HG02852 (cell line): ENCODE results near the gene FGFR3.

Experiments
- ATAC-seq: cut with Tn5 transposase; IDR thresholded peaks from one replicate; pipeline ENCODE4 v1.9.1; 2021; ENCODE audit warnings: mild to moderate bottlenecking, moderate library complexity; ENCODE audit not compliant: unreplicated experiment

The FGFR3 gene

DNA sequence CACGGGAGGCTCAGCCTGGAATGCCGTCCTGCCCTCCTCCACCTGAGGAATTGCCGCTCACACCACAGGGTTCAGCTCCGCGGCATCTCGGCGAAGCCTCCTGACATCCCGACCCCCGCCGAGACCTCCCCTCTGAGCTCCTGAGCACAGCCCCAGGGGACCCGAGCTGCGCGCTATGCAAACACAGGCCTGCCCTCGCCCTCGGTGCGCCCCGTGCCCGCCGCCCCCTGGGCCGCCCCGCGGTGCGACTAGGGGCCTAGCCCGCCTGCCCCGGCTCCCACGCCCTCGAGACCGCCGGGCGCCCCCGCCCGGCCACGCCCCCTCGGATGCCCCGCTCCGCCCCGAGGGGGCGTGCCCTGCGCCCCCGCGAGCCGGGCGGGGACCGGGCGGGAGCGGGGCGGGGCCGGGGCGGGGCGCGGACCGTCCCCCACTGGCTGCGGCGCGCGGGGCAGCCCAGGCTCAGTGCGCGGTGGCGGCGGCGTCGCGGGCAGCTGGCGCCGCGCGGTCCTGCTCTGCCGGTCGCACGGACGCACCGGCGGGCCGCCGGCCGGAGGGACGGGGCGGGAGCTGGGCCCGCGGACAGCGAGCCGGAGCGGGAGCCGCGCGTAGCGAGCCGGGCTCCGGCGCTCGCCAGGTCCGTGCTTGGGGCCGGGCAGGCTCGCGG lies at the start of gene FGFR3:
Gene FGFR3 (plus strand): TSS at position 462 of the 664 bp plus-strand sequence. CDS start 642 bp downstream, outside the sequence.
- ATAC-seq: peak; percentile 50

DNA sequence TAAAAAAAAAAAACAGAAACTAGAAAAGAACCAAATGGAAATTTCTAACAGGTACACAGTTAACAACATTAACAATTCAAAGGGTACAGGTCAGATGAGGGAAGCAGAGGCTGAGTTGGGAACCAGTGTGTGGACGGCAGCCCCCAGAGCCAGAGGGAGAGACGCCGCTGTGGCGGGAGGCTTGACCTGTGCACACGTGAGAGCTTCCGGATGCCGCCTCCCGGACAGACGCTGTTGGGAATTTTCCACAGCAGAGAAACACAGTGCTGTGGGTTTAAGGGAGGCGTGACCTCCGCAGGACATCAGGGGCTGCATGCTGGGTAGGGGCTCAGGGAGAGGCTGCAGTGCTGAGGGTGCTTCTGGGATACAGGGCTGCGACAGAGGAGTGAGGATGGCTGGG lies 49.5 kb upstream of the FGFR3 start:
- ATAC-seq: no peak

DNA sequence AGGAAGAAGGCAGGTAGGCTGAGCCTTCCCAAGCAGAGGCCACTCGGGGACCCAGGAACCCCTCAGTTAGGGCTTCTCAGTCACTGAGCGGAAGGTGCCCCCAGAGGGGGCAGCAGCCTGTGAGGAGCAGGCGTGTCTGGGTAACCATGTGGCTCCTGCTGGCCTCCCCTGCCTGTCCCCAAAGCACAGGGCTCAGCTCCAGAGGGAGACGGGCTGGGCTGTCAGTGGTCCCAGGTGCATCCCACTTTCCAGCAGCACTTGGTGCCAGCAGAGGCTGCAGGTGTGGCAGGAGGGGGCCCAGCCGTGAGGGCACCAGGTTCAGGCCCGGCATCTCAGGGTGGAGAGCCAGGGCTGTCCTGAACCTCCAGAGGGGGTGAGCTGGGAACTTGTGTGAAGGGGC lies 49.1 kb upstream of the FGFR3 start:
- no peak for ATAC-seq

DNA sequence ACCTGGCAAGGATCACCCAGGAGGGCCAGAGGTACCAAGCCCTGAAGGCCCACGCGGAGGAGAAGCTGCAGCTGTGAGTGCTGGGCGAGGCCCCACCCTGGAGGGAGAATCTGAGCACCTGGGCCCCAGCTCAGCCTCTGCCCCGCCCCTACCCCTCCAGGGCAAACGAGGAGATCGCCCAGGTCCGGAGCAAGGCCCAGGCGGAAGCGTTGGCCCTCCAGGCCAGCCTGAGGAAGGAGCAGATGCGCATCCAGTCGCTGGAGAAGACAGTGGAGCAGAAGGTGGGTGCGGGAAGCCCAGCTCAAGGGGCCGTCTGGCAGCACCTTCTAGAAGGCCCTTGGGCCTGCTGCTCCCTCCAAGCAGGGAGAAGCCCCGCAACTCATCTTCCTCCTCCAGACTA lies 48.5 kb upstream of the FGFR3 start:
- ATAC-seq: no peak

- ATAC-seq: no peak
These were observed 47.9 kb upstream of the FGFR3 start for GRCh38 chr4:1745165-1745564.

- ATAC-seq: no peak
These were observed 47.4 kb upstream of the FGFR3 start for GRCh38 chr4:1745697-1746096.

DNA sequence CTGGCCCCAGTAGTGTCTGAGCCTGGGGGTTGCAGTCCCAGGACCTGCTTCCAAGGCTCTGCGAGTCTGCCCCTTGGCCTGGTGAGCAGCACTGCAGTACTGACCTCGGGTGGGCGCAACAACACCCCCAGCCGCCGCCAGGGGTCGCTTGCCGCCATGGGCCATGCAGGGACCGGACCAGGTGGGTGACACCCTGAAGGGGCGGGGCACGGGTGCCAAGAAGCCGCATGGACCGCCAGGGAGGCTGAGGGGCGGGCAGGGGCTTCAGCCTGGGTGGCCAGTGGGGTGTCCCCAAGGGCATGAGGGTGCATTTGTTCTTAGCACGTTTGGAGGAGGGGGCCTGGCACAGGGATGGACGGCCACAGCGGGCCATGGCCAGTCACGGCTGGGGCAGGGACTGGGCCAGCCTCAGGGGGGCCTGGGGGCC lies 46.8 kb upstream of the FGFR3 start:
- ATAC-seq: peak; percentile 47

DNA sequence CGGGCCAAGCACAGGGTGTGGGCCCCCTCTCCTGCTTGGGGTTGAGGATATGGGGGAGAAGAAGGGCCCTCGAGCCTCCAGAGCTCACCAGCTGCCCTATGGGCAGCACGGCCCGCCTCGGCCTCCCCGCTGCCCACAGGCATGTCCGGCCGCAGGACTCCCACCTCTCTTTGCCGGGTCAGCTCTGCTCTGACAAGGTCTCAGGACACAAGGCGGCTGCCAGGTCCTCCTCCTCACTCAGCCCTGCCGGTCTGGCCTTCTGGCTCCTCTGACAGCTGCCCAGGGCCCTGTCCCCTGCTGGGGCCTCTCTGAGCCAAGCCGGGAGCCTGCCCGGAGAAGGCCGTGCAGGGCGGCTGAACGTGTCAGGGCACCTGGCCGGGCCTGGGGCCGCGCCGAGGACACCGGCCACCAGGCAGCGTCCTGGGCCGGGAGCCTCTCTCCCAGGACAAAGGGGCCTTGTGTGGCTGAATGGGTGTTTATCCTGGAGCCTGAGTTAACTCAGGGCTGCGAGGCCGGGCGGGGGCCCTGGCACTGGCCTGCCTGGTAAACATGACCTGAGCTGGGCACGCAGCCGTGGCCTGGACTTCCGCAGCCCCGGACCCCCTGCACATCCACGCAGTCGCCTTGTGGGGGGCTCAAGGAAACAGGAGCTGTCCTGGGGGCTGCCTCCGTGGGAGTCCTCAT lies 46.0 kb upstream of the FGFR3 start:
- no peak for ATAC-seq

- no peak for ATAC-seq
These were observed 45.5 kb upstream of the FGFR3 start for GRCh38 chr4:1747603-1747967.

DNA sequence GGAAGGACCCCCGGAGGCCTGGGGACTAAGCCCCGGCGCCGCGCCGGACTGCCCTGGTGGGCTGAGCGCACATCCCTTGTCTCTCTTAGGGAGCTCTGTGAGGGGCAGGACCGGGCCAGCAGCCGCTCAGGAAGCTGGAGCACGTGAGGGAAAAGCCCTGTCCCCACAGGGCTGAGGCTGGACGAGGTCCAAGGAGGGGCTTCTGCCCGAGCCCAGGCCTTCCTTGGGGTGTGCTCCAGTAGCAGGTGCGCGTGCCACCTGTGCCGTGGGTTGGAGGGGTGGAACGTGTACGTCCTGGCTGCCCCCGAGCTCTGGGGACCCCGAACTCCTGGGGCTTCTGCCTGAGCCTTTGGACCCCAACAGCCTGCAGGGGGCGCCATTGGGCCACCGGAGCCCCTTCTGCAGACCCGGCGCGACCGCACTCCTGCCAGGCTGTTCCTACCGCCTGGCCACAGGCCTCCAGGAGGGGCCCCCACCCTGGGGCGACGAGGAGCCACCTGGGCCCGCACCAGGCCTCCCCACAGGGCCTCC lies 44.6 kb upstream of the FGFR3 start:
- ATAC-seq: no peak

DNA sequence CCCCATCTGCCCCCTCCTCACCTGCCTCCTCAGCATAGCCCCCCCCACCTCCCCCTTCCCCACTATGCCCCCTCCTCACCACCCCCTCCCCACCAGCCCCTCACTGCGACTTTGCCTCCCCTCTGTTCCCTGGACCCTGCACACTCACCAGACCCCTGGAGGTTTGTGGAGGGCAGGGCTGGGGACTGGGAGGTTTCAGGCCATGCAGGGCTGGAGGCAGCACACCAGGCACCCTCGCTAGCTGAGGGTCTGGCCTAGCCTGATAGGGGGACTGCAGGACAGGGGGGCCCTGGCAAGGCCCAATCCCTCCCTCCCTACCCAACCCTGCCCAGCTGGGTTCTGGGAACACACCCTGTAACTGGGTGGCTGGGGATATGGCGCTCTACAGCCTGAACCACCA lies 43.7 kb upstream of the FGFR3 start:
- no peak for ATAC-seq

- no peak for ATAC-seq
These were observed 43.3 kb upstream of the FGFR3 start for GRCh38 chr4:1749826-1750225.

DNA sequence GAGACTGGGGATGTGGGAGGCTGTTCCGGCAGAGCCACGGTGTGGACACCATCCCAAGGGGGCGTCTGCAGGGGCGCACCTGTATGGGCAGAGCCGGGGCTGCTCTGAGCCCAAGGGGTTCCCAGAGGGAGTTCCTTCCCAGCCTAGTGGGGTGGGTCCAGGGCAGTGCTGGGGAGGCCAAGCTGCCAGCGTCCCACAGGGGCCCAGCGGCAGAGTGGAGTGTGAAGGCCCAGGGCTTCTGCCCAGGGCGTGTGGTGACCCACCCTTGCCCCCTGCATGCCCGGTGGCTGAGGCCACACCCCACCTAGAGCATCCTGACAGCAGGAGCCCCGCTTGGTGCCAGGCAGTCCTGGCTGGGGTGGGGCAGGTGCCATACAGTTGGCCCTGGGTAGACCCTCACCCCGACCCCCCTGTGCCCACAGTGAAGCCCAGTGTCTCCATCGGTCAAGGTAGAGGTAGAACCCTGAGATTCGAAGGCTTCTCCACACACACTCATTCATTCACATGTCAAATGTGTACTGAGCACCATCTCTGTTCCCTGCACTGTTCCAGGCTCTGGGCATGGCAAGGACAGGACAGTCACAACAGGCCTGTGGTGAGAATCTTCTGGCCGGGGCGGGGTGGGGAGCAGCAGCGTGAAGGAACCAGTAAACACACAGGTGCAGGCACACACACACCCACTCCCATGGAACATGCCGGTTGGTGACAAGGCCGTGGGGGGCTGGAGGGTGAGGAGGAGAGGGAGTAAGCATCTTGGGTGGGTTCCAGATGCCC lies 42.5 kb upstream of the FGFR3 start:
- ATAC-seq: no peak

DNA sequence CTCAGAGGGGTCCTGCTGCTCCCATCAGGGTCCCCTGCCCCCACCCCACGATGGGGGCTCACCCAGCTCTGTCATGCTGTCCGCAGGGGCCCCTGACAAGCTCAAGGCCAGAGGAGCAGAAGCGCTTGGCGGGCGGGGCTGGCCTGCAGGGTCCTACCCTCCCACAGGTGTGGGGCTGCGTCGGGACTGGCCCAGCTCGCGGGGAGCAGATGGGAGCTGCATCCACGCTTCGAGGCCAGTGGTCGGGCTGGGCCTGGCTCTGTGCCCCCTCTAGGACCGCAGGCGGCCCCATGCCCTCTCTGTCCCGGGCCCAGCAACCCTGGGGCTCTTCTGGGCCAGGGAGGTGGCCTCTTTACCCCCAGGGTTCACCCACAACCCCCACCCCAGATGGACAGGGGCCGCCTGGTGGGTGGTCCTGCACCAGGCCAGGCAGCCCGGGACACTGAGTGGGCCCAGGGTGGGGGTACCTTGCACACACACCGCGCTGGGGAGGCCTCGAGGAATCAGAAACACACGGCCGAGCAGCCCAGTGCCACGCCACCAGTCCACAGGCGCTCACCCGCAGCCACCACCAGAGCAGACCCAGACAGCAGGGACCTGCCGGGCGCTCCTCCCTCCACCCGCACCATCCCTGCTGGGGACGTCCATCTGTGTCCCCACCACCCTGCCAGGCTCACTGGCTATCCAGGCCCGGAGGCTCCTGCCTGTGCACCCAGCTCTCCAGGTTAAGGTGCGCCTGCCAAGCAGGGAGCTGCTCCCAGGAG lies 41.8 kb upstream of the FGFR3 start:
- ATAC-seq: no peak

- ATAC-seq: no peak
These were observed 41.2 kb upstream of the FGFR3 start for GRCh38 chr4:1751919-1752283.

- no peak for ATAC-seq
These were observed 40.6 kb upstream of the FGFR3 start for GRCh38 chr4:1752284-1753041.

DNA sequence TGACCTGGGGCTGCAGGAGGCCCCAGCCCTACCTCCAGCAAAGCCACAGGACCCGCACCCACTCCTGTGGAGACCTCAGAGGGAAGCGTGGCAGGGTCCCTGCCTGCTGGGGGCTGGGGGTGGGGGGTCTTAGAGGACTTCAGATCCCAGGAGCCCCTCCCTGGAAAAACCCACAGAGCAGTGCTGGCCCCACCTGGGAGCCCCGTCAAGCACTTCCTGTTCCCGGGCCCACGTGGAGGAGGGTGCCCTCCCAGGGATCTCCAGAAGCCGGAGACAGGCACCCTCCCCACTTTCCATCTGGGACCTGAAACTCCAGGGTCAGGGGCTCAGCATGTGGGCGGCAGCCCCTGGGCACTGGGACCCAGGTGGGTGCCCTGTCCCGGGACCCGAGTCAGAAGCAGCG lies 39.8 kb upstream of the FGFR3 start:
- ATAC-seq: no peak

- no peak for ATAC-seq
These were observed 39.3 kb upstream of the FGFR3 start for GRCh38 chr4:1753697-1754311.

DNA sequence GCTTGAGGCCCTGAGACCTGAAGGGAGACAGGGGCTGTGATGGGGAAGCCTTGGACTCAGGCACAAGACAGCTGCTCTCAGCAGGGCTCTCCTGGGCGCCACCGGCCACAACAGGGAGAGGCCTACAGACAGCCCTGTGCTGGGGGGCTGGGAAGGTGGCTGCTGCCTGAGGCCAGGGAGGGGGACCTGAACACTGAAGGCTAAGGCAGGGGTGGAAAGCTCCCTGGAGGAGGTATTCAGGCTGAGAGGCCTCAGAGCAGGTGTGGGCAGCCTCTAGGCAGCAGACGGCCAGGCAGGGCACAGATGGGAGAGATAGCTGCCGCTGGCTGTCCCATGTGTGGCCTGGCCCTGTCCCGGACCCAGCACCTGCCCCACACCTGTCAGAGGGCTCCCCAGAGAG lies 38.8 kb upstream of the FGFR3 start:
- ATAC-seq: no peak

- no peak for ATAC-seq
These were observed 37.8 kb upstream of the FGFR3 start for GRCh38 chr4:1755297-1755696.
